Neural crest cell (in vitro differentiated cells): ENCODE results near the gene SARDH. TPM values are rescaled to one million over a fixed set of nuclear protein-coding genes. Genes with fewer than 3 reads are reported as not detected.

ENCODE experiments used
- DNase-seq: peaks from one replicate; pipeline ENCODE4 v3.0.0; 2021; ENCODE audit warnings: low read depth, mixed read lengths, low spot score
- H3K27ac Mint-ChIP-seq: one replicate; pipeline ENCODE4 v1.8.0; 2021; ENCODE audit warnings: mild to moderate bottlenecking, mixed read lengths; ENCODE audit not compliant: unreplicated experiment
- H3K27me3 Mint-ChIP-seq: 2 replicates; pipeline ENCODE4 v1.8.0; 2021; ENCODE audit warnings: low read depth, mild to moderate bottlenecking, mixed read lengths
- H3K36me3 Mint-ChIP-seq: 2 replicates; pipeline ENCODE4 v1.8.0; 2021; ENCODE audit warnings: low read depth, mild to moderate bottlenecking, mixed read lengths
- H3K4me1 Mint-ChIP-seq: 2 replicates; pipeline ENCODE4 v1.8.0; 2021; ENCODE audit warnings: mixed read lengths
- H3K4me3 Mint-ChIP-seq: one replicate; pipeline ENCODE4 v1.8.0; 2021; ENCODE audit warnings: mild to moderate bottlenecking, mixed read lengths
- H3K9me3 Mint-ChIP-seq: 2 replicates; pipeline ENCODE4 v1.8.0; 2021; ENCODE audit warnings: mixed read lengths
- CTCF ChIP-seq: fragments of 200-600 bp; sonication (generic); conservative IDR thresholded peaks from 2 replicates; pipeline ENCODE4 v1.5.0; 2021; ENCODE audit warnings: antibody characterized with exemption, mild to moderate bottlenecking
- total RNA-seq: library from RNA; stranded (reverse); gene quantifications from 2 replicates; pipeline ENCODE4 v1.2.1, GENCODE V29; 2021

The SARDH gene
- total RNA-seq, 1 donor from 2014 or later, result 4.5 TPM

- no peak for TF ChIP-seq CTCF
- no peak overlapping the region for H3K27ac Mint-ChIP-seq
- no peak overlapping the region for H3K4me3 Mint-ChIP-seq
Measured at GRCh38 chr9:133693703-133694529, 44.2 kb downstream of the SARDH start.

GRCh38 chr9:133693116-133693515, 45.0 kb downstream of the SARDH start:
- DNase-seq, result no peak
- TF ChIP-seq CTCF, result no peak
- Mint-ChIP-seq H3K27me3 (no peaks in the 10 kb centered on the region), H3K9me3 (no peaks in the 10 kb centered on the region), H3K27ac (no peak overlapping the region), H3K36me3 (no peaks in the 10 kb centered on the region), H3K4me1 (peaks cover 18% of the 10 kb centered on the region), H3K4me3 (no peak overlapping the region)

More at GRCh38 chr9:133693703-133694529, 44.2 kb downstream of the SARDH start:
- Mint-ChIP-seq H3K27me3 (no peaks in the 10 kb centered on the region), H3K36me3 (no peaks in the 10 kb centered on the region), H3K9me3 (no peaks in the 10 kb centered on the region), H3K4me1 (peaks cover 18% of the 10 kb centered on the region)
- DNase-seq, result no peak

GRCh38 chr9:133692364-133692985, 45.7 kb downstream of the SARDH start:
- no peak for TF ChIP-seq CTCF
- Mint-ChIP-seq H3K9me3 (no peaks in the 10 kb centered on the region), H3K27me3 (no peaks in the 10 kb centered on the region), H3K4me3 (no peak overlapping the region), H3K27ac (no peak overlapping the region), H3K36me3 (no peaks in the 10 kb centered on the region), H3K4me1 (peaks cover 18% of the 10 kb centered on the region)
- no peak for DNase-seq

- no peak overlapping the region for H3K27ac Mint-ChIP-seq
- no peak for DNase-seq
- H3K4me3 Mint-ChIP-seq, result no peak overlapping the region
- H3K9me3 Mint-ChIP-seq, result no peaks in the 10 kb centered on the region
- TF ChIP-seq CTCF, result no peak
- H3K27me3 Mint-ChIP-seq, result no peaks in the 10 kb centered on the region
- no peaks in the 10 kb centered on the region for H3K36me3 Mint-ChIP-seq
- H3K4me1 Mint-ChIP-seq, result peaks cover 18% of the 10 kb centered on the region
Measured at GRCh38 chr9:133691626-133692363, 46.4 kb downstream of the SARDH start.

GRCh38 chr9:133691191-133691590, 47.0 kb downstream of the SARDH start:
- H3K27me3 Mint-ChIP-seq, result no peaks in the 10 kb centered on the region
- H3K4me1 Mint-ChIP-seq, result peaks cover 18% of the 10 kb centered on the region
- no peak overlapping the region for H3K4me3 Mint-ChIP-seq
- no peak for TF ChIP-seq CTCF
- no peak for DNase-seq
- H3K27ac Mint-ChIP-seq, result peak overlapping the region; percentile 95
- H3K36me3 Mint-ChIP-seq, result no peaks in the 10 kb centered on the region
- no peaks in the 10 kb centered on the region for H3K9me3 Mint-ChIP-seq
